ENCODE measurements around the gene CCDC12.
A peak's percentile ranks its signal among the peaks of the same experiment; 100 is the strongest.
"Not testable (repeated sequence)": the region's sequence is repeated elsewhere in the genome, so short reads cannot be mapped to it uniquely, and the experiment has no call there.

The CCDC12 gene

DNA sequence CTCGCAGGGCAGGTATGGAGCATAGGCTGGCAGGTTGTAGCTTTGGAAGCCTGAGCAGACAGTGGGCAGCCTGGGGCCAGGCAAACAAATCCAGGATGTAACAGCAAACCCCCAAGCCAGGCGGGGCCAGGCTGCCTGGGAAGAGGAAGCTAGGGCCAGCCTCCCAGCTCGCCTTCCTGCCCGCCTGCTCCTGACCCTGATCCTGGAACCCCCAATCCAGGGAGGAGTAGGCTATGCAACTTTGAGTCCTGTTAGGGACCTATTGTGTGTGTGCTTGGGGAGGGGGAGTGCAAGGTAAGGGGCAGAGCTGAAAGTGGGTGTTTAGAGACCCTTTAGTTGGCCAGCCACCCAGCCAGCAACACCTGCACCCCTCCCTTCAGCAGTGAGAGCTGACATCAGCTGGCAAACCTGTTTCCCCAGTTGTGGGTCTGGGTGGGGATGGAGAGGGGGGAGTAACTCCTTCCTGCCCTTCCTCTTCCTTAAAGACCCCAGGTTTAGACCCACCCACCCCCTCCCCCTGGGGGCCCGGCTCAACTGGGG is 5.5 kb upstream of the CCDC12 start:
- DNase-seq, result no peak

DNA sequence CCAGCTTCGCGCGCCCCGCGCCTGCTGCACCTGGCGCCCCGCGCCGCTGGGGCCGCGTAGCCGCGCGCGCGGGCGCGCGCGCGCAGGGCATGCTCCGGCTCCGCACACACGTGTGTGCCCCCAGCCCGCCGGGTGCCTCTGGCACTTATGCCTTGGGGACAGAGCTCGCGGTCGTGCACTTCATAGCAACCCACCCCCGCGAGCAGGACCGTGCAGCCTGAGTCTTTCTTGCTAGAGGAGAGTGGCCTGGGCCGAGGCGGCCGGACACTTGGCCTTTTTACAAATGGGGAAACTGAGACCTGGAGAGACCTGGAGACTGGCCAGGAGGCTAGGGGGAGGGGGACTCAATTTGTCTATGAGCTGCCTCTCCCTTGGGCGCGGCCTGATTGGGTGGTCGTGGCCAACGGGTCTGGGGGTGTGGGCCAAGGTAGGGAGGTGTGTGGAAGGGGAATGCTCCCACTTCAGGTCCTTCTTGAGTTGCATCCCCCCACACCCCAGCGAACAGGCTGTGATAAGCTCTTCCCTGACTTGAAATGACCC is 3.5 kb upstream of the CCDC12 start:
- DNase-seq, result no peak

DNA sequence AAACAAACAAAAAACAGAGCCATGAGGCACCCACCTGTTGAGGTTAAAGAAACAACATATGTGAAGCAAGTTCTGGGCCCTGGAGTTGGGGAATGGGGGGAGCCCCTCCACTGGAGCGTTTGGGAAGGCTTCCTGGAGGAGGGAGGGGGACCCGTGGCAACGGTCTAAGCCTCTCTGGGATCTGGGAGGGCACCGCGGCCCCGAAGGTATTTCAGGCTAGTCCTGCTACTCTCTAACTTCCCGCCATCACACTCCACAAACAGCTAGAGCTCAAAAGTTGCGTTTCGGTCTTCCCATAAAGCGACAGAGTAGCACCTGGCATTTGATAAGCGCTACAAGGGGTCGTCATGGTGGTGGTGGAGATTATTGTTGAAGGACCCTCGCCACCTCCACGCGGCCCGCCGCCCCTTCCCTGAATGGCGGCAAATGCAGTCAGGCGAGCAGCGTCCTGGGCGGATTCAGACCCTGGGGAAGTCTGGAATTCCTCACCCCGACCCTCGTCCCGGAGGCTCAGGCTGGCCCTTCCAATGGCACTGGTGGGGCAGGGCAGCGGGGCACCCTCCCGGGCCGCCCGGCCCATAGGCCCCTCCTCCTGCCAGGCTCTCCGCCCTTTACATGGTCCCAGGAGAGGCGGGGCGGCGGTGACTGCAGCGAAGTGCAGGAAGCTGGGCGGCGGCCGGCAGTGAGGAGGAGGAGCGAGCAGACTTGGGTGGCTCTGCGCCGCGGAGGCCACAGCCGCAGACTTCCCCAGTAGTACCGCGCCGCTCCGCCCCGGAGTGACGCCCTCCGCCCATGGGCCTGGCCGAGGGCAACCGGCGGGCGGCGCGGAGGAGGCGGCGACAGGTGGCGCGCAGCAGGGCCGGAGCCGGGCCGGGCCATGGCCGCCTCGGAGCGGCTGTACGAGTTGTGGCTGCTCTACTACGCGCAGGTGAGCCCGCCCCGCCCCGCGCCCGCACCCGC is 2.7 kb upstream of the CCDC12 start, which contains the start of gene NBEAL2:
Gene NBEAL2, plus strand, starts transcription at position 682 of the 960 bp plus-strand sequence. Its CDS starts 196 bp downstream, at position 878.
- peak in 48 of 51 donors; percentile 11 to 86 (median 62) for DNase-seq

DNA sequence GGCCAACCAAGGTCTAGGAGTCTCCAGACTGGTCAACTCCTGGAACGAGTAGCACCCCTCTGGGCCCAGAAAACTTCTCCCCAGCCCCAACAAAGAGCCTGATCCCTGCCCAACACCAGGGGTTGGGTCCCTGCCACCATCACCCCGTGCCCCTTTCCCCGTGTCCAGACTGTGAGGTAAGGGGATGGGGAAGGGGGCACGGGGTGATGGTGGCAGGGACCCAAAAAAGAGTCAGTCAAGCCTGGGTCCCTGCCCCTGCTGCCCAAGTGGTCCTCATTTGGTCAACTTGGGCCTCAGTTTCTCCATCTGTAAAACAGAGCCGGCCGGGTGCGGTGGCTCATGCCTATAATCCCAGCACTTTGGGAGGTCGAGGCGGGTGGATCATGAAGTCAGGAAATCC is 1.8 kb upstream of the CCDC12 start:
- DNase-seq, result no peak

DNA sequence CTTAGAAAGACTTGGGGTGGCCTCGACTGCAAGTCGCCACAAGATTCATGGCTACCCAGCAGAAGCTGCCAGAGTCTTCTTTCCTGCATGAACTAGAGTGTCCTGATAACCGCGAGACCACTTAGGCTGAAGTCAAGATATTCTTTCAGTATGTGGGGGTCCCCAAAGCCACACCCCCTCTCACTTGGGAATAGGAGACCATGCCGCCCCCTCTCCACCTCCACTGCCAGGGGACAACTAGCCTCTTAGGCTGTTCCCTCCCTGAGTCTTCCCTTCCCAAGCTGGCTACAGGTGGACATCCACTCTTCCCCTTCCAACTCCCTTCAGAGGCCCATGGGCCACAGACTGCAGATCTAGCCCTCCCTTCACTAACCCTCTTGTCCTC is 1.3 kb upstream of the CCDC12 start:
- DNase-seq, result no peak

DNA sequence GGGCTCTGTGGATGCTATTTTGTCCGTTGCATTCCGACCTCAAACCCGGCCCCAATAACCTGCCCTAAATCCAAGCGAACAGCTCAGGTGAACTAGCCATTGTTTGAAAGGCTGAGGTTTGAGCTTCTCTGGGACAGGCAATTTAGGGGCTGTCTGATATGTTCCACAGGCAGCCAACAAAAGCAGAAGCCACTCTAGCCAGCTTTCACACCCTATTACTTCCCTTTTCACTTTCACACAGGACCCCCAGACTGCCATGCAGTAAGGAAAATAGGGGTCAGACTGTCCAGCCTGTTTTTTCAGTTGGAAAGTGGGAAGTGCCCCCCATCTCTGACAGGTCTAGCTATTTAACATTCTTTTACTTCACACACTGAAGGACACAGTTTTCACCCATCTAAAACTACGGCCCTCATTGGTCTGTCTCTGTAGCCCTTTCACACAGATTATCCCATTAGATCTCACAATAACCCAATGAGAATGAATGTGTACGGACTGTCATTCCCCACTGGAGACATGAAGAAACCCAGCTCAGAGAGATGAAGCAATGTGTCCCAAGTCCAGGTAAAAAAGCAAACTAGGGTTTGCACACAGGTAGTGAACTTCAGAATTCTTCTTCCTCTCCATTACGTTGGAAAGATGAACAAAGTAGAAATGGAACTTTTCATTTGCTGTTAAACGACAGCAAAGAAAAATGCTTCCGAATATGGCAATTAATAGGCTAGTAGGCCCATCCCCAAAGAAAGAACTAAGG is 1.9 kb downstream of the CCDC12 start:
- DNase-seq, result no peak

DNA sequence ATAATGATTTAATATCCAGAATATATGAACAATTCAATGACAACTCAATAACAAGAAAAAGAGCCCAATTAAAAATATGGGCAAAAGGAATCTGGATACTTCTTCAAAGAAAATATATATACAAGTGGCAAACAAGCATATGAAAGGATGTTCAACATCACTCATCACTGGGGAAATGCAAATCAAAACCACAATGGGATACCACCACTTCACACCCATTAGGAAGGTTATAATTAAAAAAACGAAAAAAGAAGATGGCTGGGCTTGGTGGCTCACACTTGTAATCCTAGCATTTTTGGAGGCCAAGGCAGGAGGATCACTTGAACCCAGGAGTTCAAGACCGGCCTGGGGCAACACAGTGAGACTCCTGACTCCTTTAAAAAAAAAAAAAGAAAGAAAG is 4.1 kb downstream of the CCDC12 start:
- DNase-seq, result no peak

DNA sequence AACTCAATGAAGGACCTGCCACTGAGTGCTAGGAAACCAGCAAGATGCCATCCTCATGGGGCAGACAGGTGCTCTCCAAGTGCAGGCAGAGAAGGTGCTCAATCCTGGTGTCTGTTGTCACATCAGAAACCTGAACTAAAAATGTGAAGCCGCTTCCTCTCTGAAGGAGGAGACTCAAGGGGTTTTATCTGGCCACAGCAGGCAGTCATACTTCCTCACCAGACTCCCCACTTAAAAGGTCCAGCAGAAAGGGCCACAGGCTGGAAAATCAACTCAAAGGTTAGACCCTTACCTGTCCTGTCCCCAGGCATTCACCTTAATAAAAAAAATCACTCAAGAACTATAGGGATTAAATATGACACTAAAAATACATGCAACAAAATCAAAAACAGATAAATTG is 4.8 kb downstream of the CCDC12 start:
- DNase-seq, result no peak

DNA sequence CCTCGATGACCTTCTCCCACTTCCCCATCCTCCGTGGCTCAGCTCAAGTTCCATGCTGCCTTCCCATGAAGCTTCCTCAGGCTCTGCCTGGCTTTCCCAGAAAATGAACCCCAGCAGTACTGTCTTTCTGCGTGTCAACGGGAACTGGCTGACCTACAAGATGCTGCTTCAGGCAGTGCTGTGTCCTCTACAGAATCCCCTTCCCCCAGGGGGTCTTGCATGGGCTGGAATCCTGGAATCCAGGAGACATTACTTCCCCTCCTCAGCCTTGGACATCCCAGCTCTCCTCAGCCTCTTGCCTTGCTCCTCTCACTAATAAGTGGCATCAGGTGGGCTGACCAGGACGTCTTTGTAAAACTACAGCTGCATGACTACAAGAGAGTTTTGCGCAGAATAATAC is 5.4 kb downstream of the CCDC12 start:
- no peak for DNase-seq

DNA sequence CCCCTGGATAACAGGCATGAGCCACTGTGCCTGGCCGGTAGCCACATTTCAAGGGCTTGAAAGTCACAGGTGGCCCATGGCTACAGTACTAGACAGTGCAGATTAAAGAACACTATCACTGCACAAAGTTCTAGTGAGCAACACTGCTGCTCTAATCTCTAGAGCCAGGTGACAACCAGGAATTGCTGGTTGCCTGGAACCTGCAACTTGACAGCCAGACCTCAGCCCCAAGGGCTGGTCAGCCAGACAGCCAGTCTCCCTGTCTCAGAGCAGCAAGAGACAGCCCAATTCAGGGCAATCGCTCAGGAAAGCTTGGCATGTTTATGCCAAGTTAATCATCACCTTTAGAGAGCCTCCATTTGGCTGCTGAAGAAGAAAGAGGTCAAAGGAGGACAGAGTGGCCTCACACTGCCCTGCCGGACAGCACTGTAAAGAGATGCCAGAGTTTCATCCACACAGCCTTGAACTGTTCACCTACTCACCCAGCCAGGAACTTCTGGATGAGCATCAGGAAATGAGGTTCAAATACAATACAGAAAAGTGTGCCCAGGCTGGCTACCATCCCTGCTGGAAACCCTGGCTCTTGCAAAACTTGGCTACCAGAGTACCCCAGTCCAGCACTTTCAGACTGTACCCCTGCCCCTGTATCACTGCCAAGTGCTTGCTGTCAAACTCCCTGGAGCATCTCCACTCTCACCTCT is 6.0 kb downstream of the CCDC12 start:
- peak in 8 of 51 donors; percentile 16 to 48 (median 26) for DNase-seq

DNA sequence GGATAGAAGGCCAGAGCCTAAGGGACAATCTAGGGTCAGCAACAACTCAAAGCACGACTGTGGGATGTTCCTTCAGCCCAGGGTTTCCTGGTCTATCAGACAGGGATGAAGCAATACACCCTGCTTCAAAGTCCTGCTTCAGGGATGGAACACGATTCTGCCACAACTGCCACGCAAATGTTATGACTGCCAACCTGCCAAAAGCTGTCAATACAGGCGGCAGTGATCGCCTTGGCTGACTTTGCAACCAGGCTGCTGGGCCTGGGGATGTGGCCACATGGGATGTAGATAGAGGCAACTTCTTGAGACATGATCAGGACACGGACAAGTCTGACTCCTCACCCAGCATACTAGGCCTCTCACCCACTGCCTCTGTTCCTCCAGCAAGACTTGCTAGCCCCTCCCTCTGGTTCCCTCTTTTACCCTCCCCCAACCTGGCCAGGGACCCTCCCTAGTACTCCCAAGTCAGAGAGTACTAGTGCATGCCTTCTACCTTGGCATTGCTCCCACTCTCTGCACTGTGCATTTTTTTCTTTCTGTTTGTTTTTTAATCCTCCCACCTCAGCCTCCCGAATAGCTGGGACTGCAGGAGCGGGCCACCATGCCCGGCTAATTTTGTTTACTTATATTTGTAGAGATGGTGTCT is 7.6 kb downstream of the CCDC12 start:
- DNase-seq, result no peak

DNA sequence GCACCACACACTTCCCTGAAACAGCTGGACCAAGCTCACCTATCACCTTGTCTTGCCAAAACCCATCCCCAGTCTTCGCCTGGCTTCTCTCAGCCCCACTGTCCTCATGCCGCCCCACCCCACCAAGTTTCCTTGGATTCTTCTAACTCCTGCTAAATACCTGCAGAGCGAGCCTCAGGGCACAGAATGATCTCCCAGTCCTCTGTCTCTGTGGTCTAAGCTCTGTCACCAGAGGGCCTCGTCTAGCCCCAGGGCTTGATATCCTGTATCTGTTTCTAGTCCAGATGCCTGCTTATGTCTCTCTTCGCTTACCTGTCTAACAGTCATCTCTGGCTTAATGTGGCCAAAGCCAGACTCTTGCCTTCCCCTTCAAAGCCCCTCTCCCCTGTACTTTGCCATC is 9.7 kb downstream of the CCDC12 start:
- no peak for DNase-seq

DNA sequence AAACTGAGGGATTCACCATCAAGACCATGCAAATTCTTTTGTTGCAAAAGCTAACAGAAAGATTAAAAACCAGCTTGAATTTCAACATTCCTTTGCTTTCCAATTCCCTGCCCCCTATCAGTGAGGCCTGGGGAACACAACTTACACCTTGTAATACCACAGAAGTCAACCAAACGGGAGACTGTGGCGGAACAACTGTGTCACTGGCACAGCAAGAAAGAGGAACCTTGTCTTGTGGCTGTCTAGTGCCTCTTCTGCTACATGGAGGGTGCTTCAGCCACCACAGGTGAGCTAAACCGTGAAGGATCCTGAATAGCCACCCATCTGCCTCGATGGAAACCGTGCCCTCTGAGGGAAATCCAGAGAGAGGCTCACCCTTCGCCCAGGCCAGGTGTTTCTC is 11.4 kb downstream of the CCDC12 start:
- DNase-seq, result no peak

DNA sequence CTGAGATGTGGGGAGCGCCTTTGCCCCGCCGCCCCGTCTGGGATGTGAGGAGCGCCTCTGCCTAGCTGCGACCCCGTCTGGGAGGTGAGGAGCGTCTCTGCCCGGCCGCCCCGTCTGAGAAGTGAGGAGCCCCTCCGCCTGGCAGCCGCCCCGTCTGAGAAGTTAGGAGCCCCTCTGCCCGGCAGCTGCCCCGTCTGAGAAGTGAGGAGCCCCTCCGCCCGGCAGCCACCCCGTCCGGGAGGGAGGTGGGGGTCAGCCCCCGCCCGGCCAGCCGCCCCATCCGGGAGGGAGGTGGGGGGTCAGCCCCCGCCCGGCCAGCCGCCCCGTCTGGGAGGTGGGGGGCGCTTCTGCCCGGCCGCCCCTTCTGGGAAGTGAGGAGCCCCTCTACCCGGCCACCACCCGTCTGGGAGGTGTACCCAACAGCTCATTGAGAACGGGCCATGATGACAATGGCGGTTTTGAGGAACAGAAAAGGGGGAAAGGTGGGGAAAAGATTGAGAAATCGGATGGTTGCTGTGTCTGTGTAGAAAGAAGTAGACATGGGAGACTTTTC is 12.4 kb downstream of the CCDC12 start:
- DNase-seq, result not testable (repeated sequence)

DNA sequence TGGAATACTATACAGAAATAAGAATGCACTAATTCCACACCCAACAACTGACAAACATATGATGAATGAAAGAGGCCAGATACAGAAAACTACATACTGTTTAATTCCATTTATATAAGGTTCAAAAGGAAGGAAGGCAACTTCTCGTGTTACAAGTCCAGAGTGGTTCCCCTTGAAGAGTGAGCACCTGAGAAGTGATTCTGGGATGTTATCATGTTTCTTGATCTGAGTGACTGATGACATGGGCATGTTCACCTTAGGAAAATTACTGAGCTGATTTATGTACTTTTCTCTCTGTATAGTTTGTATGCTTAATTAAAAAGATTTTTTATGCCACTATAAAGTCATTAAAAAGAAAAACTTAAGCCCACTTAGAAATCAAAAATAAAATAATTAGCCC is 13.6 kb downstream of the CCDC12 start:
- no peak for DNase-seq

DNA sequence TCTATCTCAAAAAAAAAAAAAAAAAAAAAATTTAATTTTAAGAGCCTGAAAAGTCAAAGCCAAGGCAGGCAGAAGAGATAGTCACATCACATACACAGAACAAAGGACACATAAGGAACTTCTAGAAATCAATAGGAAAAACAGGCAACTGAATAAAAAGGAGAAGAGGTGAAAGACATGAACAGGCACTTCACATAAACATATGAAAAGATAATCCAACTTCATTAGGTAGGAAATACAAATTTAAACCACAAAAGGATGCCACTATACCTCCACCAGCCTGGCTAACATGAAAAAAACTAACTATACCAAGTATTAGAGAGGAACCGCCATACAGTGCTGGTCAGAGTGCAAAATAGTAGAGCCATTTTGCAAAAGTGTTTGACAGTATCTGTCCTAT is 14.1 kb downstream of the CCDC12 start:
- DNase-seq, result no peak

DNA sequence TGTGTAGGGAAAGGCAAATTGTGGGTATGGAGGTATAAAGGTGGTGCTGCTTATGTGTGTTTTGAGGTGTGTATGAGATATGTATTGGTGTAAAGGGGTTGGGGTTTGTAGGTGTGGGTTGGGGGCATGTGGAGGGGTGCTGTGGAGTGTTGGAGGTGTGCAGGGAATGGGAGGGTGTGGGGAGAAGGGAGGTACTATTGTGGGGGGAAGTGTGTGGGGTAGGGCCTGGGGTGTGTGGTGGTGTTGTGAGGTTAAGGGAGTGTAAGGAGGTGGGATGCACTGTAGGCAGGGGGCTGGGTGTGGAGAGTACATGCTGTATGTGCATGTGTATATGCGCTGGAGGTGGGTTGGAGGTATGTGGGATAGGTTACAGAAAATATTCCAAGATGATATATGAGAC is 15.7 kb downstream of the CCDC12 start:
- no peak for DNase-seq

DNA sequence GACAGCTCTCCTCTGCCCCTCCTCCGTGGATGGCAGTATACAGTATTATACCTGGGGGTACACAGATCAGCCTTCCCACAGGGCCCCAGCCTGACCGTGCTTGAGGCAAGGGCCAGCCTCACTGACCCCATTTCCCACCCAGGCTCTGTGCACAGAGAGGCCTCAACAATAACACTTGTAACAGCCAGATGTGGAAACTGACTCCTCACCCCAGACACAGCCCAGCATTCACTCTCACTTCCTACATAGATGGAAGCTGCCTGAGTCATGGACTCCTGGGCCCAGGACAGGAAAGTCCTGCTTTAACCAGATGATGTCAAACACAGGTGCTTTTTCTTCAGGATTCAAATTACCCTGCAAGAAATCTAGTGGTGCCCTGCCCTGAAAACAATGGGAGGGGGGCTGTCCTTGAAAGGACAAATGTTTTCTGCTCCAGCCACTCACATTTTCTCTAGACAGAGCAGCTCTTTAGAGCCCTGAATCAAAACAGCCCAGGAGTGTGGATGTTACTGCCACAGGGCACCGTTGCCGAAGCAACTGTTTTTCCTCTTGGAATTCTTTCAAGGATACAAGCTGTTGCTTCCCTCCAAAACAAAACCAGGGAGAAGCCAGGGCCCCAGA is 16.4 kb downstream of the CCDC12 start:
- peak in 2 of 51 donors; percentile 20 to 30 for DNase-seq

DNA sequence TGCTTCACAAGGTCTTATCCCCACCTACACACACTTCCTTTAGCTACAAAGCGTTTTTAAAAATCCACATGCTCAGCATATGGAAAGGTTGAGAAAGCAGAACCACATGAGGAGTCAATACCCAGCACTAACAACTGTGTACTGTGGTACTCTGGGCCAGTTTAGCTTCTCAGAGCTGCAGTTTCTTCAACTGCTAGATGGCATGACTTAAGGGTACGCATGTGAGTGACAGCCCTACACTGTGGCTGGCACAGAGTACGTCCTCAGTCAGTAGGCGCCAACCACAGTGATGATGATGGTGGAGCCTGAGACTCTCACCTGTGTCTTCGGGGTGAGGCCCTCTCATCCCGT is 17.4 kb downstream of the CCDC12 start:
- no peak for DNase-seq

Data from hypothalamus (tissue), 51 donors.